Measurements from ENCODE around the gene AP2S1.
"Not testable (repeated sequence)": the region's sequence is repeated elsewhere in the genome, so short reads cannot be mapped to it uniquely, and the experiment has no call there.

The AP2S1 gene

GRCh38 chr19:46839752-46840497 lies 10.7 kb downstream of the AP2S1 start:
- DNase-seq: no peak

- DNase-seq: no peak
Observed at GRCh38 chr19:46838160-46838559, 12.5 kb downstream of the AP2S1 start.

- no peak for DNase-seq
Observed at GRCh38 chr19:46834984-46835383, 15.7 kb downstream of the AP2S1 start.

- DNase-seq: no peak
Observed at GRCh38 chr19:46834121-46834520, 16.5 kb downstream of the AP2S1 start.

GRCh38 chr19:46830864-46831263 lies 19.8 kb downstream of the AP2S1 start:
- no peak for DNase-seq

- DNase-seq: no peak
Observed at GRCh38 chr19:46828484-46828883, 22.2 kb downstream of the AP2S1 start.

GRCh38 chr19:46825731-46826055 lies 25.0 kb downstream of the AP2S1 start:
- DNase-seq: no peak

- DNase-seq: no peak
Observed at GRCh38 chr19:46824890-46825730, 25.5 kb downstream of the AP2S1 start.

GRCh38 chr19:46823049-46823448 lies 27.6 kb downstream of the AP2S1 start:
- DNase-seq: no peak

GRCh38 chr19:46822410-46822787 lies 28.2 kb downstream of the AP2S1 start:
- not testable (repeated sequence) for DNase-seq

- peak; percentile 73 for DNase-seq
Observed at GRCh38 chr19:46821512-46822409, 28.9 kb downstream of the AP2S1 start.

GRCh38 chr19:46818812-46819211 lies 31.8 kb downstream of the AP2S1 start:
- no peak for DNase-seq

GRCh38 chr19:46815833-46816627 lies 34.6 kb downstream of the AP2S1 start:
- DNase-seq: no peak

GRCh38 chr19:46813839-46814358 lies 36.7 kb downstream of the AP2S1 start:
- DNase-seq: no peak

GRCh38 chr19:46812977-46813838 lies 37.4 kb downstream of the AP2S1 start:
- no peak for DNase-seq

GRCh38 chr19:46809534-46810272 lies 40.9 kb downstream of the AP2S1 start:
- no peak for DNase-seq

- no peak for DNase-seq
Observed at GRCh38 chr19:46806656-46807055, 44.0 kb downstream of the AP2S1 start.

- DNase-seq: not testable (repeated sequence)
Observed at GRCh38 chr19:46804432-46804831, 46.2 kb downstream of the AP2S1 start.

- DNase-seq: no peak
Observed at GRCh38 chr19:46803555-46803954, 47.1 kb downstream of the AP2S1 start.

GRCh38 chr19:46802152-46802551 lies 48.5 kb downstream of the AP2S1 start:
- DNase-seq: no peak
